NCI-H526 treated with DMSO at 0.1 percent for 48 hours (cell line): Measurements from ENCODE around the gene NDST3.
"Not testable (repeated sequence)": the region's sequence is repeated elsewhere in the genome, so short reads cannot be mapped to it uniquely, and the experiment has no call there.

Experiments used
- DNase-seq: peaks from one replicate; lab custom pipeline; 2025; lab: John Stamatoyannopoulos, UW

Gene NDST3

DNA sequence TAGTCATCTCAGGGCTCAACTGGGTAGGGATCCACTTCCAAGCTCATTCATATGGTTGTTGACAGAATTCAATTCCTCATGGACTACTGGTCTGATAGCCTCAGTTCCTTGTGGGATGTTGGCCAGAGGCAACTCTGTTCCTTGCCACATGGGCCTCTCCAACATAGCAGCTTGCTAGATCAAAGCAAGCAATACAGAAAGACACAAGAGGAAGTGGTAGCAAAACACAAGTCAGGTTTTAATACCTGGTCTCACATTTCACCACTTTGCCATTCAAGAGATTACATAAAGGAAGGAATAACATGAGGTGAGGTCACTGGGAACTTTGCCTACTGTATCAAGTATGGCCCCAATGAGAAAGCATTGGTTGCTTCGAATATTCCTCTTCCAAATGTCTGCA lies 239.4 kb downstream of the NDST3 start:
- DNase-seq, result no peak

DNA sequence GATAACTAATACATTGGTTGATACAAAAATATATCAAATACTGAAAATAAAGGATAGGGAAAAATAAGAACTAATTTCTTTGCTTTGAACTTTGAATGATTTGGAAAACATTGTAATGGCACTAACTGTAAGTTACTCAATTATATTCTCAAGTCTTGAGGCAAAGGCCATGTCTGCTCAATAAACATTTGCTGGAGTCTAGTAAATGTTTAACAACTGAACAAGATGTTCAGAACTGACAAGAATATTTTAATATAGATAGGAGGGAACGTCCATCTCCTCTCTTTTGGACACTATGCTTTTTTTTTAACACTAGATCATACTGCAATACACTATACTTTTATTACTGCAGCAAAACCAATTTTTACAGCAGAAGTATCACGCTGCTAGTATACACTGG lies 242.3 kb downstream of the NDST3 start:
- no peak for DNase-seq

DNA sequence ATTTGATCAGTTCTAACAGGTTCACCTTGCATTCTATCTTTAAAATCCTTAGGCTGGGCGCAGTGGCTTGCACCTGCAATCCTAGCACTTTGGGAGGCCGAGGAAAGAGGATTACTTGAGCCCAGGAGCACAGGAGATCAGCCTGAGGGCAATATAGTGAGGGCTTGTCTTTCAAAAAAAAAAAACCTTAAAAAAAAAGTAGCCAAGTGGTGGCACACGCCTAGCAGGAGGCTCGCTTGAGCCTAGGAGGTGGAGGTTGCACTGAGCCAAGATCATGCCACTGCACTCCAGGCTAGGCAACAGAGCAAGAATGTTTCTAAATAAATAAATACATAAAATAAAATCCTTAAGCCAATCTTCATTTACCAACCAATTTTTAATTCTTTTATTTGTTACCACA lies 243.0 kb downstream of the NDST3 start:
- no peak for DNase-seq

DNA sequence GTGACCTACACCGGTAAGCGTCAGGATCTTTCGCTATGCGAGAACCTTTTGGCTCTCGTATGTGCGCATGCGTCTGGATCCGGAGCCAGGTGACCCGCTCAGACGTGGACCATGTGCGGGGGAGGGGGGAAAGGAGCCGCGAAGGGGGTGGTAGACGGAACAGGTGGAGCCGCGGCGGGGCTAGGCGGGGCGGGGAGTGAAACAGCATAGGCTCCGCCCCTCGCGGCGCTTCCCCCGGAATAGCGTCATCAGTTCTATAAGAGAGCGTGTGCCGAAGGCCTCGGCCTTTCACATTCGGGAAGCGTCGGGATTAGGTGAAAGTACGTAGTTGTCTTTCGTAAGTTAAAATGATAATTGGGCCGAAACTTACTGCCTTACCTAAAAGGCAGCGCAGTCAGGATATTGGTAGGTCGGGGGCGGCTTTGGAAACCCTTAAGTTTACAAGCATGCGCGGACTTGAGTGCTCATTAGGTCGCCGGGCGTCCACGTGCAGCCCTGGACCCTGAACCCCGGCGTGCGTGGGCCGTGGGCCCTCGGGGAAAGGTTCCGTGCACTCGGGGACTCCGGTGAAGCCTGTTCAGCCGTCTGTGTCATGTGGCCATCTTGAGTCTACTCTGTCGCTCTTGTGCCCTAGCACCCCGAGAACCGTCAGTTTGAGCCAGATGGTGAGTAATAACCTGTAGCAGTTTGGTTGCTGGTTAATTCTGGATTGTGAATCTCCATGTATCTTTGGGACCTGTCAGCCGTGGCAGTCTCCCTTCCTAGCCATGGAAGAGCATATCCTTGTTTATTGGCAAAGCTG lies 244.4 kb downstream of the NDST3 start:
- peak; percentile 92 for DNase-seq

DNA sequence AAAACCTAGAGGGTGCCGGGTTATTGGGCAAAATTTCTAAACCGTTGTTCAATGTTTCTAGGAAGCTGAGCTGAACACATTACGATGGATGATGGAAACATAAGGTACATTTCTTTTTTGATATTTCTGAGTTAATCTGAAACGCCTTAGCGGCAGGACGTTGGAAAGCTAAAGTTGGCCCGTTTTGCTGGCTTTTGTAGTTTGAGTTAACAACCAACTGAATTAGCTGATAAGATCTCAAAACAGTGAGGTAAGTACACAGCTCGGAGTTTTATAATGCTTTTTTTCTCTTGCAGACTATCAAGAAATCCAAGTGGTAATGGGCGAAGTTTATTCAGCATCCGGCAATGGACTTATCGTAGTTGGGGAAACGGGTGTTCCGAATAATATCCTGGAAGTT lies 245.0 kb downstream of the NDST3 start:
- no peak for DNase-seq

DNA sequence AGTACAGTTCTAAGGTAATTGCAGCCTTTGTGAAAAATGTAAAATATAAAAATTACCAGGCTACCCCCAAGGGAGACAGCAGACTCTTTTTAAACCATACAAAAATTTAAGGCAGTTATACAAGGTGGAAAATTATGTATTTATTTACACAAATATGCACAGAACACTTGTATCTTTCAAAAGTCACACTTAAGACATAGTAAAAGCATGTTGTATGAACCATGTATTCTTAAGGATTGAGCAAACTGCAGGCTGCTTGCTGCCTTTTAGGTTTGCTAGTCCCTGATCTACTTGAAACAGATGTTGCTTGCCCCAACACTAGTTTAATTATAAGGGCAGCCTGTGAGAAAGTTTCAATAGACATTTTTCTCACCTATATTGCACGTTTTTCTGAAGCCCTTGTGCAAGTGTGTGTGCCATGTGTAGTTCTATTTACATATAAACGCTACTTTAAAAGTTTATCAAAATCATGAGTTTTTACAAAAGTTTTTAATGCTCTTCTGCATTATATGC lies 245.7 kb downstream of the NDST3 start:
- no peak for DNase-seq

DNA sequence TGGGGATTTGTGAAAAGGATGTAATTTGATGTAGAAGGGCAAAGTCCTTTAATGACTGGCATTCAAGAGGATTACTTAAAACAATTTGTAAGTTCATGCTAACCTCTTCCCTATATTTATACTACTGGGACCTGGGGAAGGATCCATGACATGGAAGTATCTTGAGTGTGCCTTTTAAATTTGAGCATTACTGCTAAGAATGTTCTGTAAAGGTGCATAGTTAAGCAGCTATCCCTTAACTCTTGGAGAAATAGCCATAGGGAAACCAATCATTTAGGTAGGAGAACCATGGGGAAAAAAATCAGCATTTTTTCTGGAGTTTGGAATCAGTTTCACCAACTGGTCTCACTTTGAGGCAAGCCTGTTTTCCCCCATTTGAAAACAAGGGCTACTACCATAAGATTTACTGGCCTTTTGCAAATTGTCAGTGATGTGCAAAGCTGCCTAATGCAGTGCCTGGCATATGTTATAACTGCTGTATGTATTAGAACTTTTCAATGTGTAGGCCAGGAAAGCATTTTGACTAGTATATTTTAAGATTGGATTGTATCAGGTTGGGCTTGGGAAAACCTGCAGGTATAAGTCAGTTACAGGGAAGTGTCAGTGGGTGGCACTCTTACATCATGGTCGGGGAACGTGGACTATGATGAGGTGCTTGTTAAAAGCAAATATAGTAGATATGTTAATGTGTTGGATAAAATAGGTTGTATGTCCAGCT lies 246.4 kb downstream of the NDST3 start:
- peak; percentile 63 for DNase-seq

DNA sequence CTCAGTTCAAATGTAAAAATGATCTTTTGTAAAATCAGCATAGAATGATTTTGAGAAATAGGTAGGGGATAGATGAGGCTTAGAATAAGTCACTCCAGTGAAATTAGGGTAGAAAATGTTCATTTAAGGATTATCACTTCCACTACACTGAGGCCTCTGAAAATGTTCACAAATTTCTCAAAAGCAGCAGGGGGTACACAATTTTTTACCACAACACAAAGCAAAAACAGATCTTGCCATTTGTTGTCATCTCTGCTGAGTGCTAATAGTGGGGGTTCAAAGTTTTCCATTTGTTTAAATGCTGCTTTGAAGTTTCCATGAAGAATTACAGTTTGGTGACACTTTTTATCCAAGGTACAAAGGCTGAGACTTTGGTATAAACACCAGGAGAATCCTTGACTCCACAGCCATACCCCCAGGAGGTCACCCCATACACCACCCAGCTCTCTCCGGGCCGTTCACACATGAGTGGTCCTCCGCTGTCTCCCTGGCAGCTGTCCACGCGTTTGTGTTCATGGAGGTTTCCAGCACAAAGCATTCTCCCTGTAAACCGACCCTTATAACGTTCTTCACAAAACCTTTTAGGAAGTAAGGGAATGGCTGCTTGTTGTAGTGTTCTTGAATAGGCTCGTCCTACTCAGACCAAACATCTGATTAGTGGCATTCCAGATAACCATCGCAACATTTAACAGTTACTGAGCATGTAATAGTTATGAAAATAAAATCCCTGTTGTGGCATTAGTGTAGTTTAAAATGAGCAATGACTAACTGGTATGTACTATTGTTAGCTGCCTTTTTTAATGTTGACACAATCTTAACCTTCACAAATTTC lies 247.5 kb downstream of the NDST3 start:
- no peak for DNase-seq

DNA sequence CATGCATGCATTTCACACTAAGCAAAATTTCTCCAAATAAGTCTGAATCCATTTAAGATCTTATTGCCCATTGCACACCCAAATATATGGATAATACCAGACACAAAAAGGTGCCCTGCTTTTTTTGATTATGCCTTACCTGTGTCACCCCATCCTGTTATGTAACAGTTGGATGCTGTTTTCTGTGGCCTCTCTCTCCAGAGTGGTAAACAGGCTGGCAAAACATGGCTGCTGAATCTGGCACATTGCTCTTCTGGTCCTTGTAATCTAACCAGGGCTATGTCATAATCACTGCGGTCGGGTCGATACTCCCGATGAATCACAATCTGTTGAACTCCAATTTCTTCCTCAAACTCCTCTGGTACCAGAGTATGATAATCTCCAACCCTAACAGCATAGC lies 248.4 kb downstream of the NDST3 start:
- no peak for DNase-seq

DNA sequence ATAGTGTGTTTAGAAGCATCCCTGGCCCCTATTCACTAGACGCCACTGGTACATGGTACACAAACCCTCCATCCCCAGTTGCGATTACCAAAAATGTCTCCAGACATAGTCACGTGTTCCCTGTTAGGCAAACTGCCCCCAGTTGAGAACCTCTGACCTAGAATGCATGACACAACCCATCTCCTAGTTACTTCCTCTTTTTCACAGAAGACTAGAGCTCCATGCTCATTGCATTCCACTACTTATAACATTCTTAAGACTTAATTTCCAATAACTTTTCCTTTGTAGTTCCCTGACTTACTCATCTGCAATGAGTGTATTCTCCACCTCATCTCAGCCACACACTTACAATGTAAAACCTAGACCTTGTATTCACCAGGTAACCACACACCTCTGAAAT lies 249.9 kb downstream of the NDST3 start:
- no peak for DNase-seq

DNA sequence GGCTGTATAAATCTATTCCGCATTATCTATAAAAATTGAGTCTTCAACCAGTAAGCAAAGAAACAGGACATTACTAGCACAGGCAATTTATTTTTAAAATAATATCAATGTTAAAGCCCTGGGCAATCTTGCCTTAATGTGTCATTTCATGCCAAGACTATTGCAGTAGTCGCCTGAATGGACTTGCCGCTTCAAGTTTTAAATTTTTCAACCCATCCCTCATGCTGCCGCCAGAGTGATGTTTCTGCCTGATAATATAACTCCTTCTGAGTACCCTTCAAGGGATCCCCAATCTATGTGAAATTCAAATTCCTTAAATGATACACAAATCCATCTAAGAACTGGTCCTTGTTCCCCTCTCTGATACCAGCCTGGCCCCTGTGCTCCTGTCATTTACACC lies 251.6 kb downstream of the NDST3 start:
- no peak for DNase-seq

DNA sequence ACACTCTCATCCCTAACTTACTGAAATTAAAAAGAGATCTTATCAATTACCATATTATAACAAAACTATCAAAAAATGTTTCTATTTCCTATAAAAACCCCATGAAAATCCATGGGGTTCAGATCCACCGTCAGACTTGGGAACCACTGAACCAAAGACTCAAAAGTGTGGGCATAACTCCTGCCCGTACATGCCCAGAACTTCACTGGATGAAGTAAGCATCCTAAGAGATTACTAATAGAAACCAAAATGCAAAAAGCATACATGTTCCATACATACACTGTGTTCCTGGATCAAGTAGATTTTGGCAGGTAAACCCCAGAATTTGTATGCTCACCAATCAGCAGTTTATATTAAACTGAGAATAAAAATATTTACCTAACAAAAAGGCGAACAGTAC lies 252.4 kb downstream of the NDST3 start:
- no peak for DNase-seq

DNA sequence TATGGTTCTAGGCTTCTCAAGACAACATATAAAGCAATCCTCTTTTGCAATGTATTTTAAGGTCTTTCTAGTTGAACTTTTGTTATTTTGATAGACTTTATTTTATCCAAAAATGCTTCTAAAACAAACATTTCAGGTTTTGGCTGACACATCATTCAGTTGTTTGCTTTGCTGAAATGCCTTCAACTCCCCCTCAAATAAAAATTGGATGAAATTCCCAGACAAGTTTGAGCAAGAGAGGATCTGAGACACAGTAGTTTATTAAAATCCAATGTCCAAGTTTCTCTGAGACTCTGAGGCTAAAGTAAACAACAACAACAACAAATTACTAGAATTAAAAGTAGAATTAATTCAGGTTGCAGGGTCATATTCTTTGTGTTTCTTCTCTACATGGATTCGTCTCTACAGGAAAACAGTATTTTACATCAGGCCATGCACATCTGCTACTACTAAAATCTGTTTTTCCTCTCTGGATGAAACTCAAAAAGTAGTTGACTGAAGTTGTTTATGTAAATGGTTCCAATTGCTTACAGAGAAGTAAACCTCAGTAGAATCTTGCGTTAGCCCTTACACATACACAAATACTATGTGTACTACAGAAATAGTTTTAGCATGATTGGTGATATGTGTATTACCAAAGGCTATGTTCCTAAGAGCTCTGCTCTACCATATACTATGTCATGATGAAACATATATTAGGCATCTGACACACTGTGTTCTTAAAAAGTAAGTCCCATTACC lies 253.6 kb downstream of the NDST3 start:
- no peak for DNase-seq

DNA sequence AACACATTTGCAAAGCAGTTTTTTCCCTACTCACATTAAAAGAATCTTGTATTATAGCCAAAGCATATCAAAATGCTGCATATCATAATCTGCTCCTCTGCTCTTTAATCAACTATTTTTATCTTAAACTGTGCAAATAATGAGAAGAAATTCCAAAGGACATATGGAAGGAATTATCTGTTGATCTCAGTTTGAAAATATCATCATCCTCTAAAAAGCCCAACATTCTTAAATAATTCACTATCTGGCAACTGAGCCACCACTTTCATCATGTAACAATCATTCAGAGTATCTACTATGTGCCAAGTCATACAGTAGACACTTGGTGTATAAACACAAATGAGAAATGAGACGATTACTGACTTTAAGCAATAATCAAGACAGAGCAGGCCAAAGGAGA lies 255.5 kb downstream of the NDST3 start:
- DNase-seq, result no peak

DNA sequence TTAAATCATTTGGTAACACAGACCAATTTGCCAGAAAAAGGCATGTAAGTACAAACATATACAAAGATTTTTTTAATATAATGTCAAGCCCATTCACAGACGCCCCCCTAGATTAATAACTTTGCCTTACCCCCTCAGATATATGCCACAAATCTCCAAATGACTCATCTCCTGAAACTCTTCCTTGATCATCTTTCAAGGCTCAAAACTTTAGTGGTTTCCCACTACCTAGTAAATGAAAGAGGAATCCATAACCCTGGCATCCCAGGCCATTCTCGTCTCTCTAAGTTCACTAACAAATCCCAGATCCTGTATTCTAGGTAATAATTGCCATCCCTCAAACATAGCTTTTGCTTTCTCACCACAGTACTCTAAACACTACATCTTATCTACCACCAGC lies 256.7 kb downstream of the NDST3 start:
- no peak for DNase-seq

DNA sequence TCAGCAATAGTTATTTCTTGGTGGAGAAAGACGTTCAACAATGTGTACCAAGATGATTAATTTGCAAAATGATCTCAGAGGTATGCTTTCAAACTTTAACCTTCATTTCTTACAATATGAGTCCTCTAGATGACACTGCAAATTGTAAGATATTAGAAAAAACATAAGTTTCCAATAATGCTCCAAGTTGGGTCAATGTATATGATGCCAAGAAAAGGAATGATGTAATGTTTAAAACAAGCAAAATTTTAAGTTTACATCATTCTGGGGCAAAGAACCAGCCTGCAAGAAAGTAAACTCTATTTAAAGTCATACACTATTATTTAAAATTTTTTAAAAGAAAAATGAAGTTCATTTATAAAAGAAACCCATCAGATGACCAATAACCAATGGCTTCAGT lies 262.4 kb downstream of the NDST3 start:
- no peak for DNase-seq

DNA sequence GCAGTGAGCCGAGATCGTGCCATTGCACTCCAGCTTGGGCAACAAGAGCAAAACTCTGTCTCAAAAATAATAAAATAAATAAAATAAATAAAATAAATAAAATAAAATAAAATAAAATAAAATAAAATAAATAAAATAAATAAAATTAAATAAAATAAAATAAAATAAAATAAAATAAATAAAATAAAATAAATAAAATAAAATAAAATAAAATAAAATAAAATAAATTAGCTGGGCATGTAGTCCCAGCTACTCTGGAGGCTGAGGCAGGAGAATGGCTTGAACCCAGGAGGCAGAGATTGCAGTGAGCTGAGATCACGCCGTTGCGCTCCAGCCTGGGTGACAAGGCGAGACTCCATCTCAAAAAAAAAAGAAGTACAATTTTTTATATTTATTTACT lies 265.3 kb downstream of the NDST3 start:
- not testable (repeated sequence) for DNase-seq

DNA sequence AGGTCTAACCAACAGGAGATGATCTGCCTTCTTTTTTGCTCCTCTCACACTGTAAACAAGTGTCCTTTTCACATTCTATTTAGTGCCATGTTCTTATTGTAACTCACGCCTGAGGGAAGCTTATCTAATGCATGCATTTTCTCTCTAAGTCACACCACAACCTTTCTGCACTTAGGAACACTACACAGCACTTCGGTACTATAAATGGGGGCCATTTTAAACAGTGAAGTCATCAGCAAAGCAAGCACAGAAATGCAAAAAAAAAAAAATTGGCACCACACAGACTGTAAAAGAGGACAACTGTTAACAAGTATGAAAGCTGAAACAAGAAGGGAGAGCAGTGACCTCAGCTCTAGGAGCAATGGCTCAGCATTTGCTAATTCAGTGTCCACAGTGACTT lies 273.4 kb downstream of the NDST3 start:
- no peak for DNase-seq
